Amniotic stem cell (primary cell): ENCODE data around the gene PARP16.
"Not testable (repeated sequence)": the region's sequence is repeated elsewhere in the genome, so short reads cannot be mapped to it uniquely, and the experiment has no call there.

Source experiments
- DNase-seq: peaks from one replicate; lab custom pipeline; 2025; lab: John Stamatoyannopoulos, UW

The PARP16 gene

GRCh38 chr15:65275728-65276126 lies 11.0 kb downstream of the PARP16 start:
- DNase-seq, result no peak

GRCh38 chr15:65275104-65275727 lies 11.5 kb downstream of the PARP16 start:
- DNase-seq, result no peak

GRCh38 chr15:65270811-65271545 lies 15.7 kb downstream of the PARP16 start:
- DNase-seq, result peak; percentile 61

- no peak for DNase-seq
These were observed 18.3 kb downstream of the PARP16 start for GRCh38 chr15:65268411-65268810.

GRCh38 chr15:65266469-65266868 lies 20.2 kb downstream of the PARP16 start:
- no peak for DNase-seq

- DNase-seq, result no peak
These were observed 21.7 kb downstream of the PARP16 start for GRCh38 chr15:65264863-65265430.

GRCh38 chr15:65263313-65263712 lies 23.4 kb downstream of the PARP16 start:
- no peak for DNase-seq

- no peak for DNase-seq
These were observed 25.7 kb downstream of the PARP16 start for GRCh38 chr15:65260968-65261367.

GRCh38 chr15:65259367-65259797 lies 27.3 kb downstream of the PARP16 start:
- DNase-seq, result no peak

GRCh38 chr15:65258375-65259262 lies 28.1 kb downstream of the PARP16 start:
- DNase-seq, result no peak

- DNase-seq, result no peak
These were observed 31.1 kb downstream of the PARP16 start for GRCh38 chr15:65255486-65256140.

- DNase-seq, result no peak
These were observed 31.9 kb downstream of the PARP16 start for GRCh38 chr15:65254758-65255157.

GRCh38 chr15:65254356-65254755 lies 32.3 kb downstream of the PARP16 start:
- DNase-seq, result no peak

- DNase-seq, result no peak
These were observed 37.0 kb downstream of the PARP16 start for GRCh38 chr15:65249641-65250040.

- no peak for DNase-seq
These were observed 38.0 kb downstream of the PARP16 start for GRCh38 chr15:65248511-65249255.

- no peak for DNase-seq
These were observed 39.7 kb downstream of the PARP16 start for GRCh38 chr15:65246939-65247338.

GRCh38 chr15:65246026-65246714 lies 40.5 kb downstream of the PARP16 start:
- DNase-seq, result no peak

- no peak for DNase-seq
These were observed 41.4 kb downstream of the PARP16 start for GRCh38 chr15:65245096-65245856.

- no peak for DNase-seq
These were observed 42.0 kb downstream of the PARP16 start for GRCh38 chr15:65244638-65245037.

- not testable (repeated sequence) for DNase-seq
These were observed 50.2 kb downstream of the PARP16 start for GRCh38 chr15:65236443-65236842.
